ENCODE data around the gene THBD. TPM values are rescaled to one million over a fixed set of nuclear protein-coding genes. Genes with fewer than 3 reads are reported as not detected.

THBD gene
- total RNA-seq, 1 donor from 2014 or later, result 18.9 TPM

DNA sequence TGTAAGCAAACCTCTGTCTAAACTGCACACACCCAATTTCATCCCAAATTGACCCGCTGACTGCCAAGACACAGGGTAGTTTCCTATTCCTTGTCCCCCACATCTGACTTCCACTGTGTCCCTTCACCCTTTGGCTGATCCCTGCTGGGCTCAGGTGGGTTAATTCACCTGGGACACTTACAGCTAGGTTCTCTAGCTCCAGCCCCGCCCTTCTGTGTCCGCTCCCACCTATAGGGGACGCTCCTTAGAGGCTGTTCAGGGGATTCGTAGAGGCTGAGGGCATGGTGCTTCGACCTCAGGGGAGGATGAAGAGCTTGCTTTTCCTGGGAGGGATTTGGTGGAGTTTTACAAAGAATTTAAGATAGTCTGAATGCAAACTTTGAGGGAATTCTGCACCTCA is 40.7 kb upstream of the THBD start:
- TF ChIP-seq, protein P1, sequence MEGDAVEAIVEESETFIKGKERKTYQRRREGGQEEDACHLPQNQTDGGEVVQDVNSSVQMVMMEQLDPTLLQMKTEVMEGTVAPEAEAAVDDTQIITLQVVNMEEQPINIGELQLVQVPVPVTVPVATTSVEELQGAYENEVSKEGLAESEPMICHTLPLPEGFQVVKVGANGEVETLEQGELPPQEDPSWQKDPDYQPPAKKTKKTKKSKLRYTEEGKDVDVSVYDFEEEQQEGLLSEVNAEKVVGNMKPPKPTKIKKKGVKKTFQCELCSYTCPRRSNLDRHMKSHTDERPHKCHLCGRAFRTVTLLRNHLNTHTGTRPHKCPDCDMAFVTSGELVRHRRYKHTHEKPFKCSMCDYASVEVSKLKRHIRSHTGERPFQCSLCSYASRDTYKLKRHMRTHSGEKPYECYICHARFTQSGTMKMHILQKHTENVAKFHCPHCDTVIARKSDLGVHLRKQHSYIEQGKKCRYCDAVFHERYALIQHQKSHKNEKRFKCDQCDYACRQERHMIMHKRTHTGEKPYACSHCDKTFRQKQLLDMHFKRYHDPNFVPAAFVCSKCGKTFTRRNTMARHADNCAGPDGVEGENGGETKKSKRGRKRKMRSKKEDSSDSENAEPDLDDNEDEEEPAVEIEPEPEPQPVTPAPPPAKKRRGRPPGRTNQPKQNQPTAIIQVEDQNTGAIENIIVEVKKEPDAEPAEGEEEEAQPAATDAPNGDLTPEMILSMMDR (conservative IDR thresholded peaks at IDR 0.05; ENCODE audit: low read depth, low read length), result no peak
- DNase-seq (ENCODE audit: low read depth), result no peak

DNA sequence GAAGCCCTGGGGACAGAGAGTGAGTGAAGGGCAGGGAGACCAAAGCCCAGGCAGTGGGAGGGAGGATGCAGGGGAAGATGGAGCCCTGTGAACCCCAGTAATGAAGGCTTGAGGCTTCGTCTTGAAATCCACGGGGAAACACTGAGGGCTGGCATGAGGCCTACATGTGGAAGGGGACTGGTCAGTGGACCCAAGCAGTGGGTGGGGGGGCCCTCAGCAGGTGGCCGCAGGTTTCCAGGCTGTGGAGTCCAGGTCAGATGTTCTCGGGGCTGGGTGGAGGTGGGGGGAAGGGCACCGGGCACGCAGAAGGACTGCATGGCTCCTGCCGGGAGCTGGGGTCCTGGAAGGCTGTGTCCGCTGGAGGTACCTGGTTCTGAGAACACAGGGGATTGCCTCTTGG is 39.4 kb upstream of the THBD start:
- no peak overlapping the region for H3K4me3 ChIP-seq (ENCODE audit: low read depth, low read length)
- TF ChIP-seq, protein P1 (conservative IDR thresholded peaks at IDR 0.05; ENCODE audit: low read depth, low read length), result no peak
- no peak for DNase-seq (ENCODE audit: low read depth)

More for the DNA sequence above, 40.7 kb upstream of the THBD start:
- H3K4me3 ChIP-seq (ENCODE audit: low read depth, low read length), result no peak overlapping the region

DNA sequence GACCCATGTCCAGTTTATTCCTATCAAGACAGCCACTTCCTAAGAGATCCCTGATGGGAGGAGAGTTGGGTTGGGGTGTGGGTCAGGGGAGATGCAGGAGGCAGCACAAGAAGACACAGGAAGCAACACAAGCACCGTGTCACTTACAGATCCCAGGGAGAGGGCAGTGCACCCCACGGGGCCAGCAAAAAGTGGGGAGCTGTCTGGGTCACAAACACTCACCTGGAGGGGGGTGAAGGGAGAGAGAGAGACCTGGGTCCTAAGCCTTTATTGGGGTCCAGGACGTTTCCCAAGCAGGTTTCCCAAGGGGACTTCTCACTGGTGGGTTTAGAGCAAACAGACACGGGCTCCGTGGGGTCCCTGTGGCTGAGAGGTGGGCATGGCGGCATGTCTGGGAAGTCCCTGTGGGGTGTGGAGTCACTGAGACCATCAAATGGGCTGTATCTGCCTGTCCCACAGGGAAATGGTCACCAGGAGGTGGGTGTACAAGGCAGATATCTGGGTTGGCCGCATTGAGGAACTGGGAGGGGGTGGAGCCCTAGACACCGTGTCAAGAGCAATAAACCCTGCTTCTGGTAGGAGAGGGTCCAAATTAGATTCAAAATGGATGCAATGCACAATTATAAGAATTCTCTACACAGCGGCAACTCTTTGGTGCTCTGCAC is 38.2 kb upstream of the THBD start:
- TF ChIP-seq, protein P1 (conservative IDR thresholded peaks at IDR 0.05; ENCODE audit: low read depth, low read length), result no peak
- DNase-seq (ENCODE audit: low read depth), result no peak
- H3K4me3 ChIP-seq (ENCODE audit: low read depth, low read length), result no peak overlapping the region

- no peak overlapping the region for H3K4me3 ChIP-seq (ENCODE audit: low read depth, low read length)
- TF ChIP-seq, protein P1 (conservative IDR thresholded peaks at IDR 0.05; ENCODE audit: low read depth, low read length), result no peak
- DNase-seq (ENCODE audit: low read depth), result no peak
Measured at GRCh38 chr20:23086931-23087411, 37.5 kb upstream of the THBD start.

DNA sequence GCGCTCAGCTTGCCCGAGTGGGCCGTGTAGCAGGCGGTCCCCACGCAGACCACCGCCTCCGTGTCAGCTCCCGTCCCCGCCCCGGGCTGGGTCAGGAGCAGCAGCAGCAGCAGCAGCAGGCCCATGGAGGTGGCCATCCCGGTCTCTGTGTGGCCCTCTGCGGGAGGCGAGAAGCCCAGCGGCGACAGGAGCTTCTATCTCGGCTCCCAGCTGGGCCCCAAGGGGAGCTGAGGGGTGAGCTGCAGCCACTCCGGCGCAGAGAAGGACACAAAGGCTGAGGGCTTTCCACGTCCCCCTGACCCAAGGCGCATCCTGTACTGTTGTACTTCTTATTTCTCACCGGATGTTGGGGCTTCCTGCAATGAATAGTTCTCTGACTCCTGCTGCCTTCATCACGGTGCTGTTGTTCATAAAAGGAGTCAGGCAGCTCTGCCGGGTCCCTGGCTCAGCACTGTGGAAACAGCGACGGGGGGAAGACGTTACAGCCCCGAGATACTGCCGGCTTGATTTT is 36.6 kb upstream of the THBD start, which contains the start of gene CD93:
Gene CD93 (minus strand): TSS at position 269 of the 511 bp plus-strand sequence. CDS start 132 bp downstream, at position 137.
- no peak within 1 kb of the TSS for H3K4me3 ChIP-seq (ENCODE audit: low read depth, low read length)
- TF ChIP-seq, protein P1 (conservative IDR thresholded peaks at IDR 0.05; ENCODE audit: low read depth, low read length), result no peak
- no peak for DNase-seq (ENCODE audit: low read depth)

- TF ChIP-seq, protein P1 (conservative IDR thresholded peaks at IDR 0.05; ENCODE audit: low read depth, low read length), result no peak
- no peak for DNase-seq (ENCODE audit: low read depth)
- no peak overlapping the region for H3K4me3 ChIP-seq (ENCODE audit: low read depth, low read length)
Measured at GRCh38 chr20:23085436-23086055, 36.1 kb upstream of the THBD start.

All from epithelial cell of proximal tubule (primary cell).